ENCODE results near the gene HK1.

Gene HK1

GRCh38 chr10:69338133-69338456 lies 59.8 kb downstream of the HK1 start:
- Histone ChIP-seq H2AFZ (ENCODE audit: low read length) (no peak overlapping the region), H3F3A (ENCODE audit: insufficient read depth, low read length) (no peaks in the 10 kb centered on the region), H3K27me3 (replicated peaks; ENCODE audit: insufficient read depth, low read length) (no peaks in the 10 kb centered on the region), H3K4me1 (ENCODE audit: low read length) (no peaks in the 10 kb centered on the region), H3K9me3 (replicated peaks; ENCODE audit: insufficient read depth, low read length) (no peaks in the 10 kb centered on the region), H3K9me2 (replicated peaks; ENCODE audit: insufficient read depth, low read length) (no peaks in the 10 kb centered on the region), H3K4me2 (ENCODE audit: low read depth, low read length) (no peak overlapping the region), H3K79me2 (ENCODE audit: low read length) (no peaks in the 10 kb centered on the region), H4K20me1 (ENCODE audit: insufficient read depth, low read length) (no peaks in the 10 kb centered on the region), H3K4me3 (ENCODE audit: low read length) (no peak overlapping the region), H3K9ac (ENCODE audit: low read length) (no peak overlapping the region), H3K36me3 (replicated peaks; ENCODE audit: insufficient read depth, low read length) (no peaks in the 10 kb centered on the region), H3K27ac (ENCODE audit: low read length) (no peak overlapping the region)
- TF ChIP-seq EZH2phosphoT487 (IDR thresholded peaks at IDR 0.05; ENCODE audit: low read length) (no peak), EZH2 (optimal IDR thresholded peaks at IDR 0.05; ENCODE audit: low read depth, low read length) (no peak)
- TF ChIP-seq, protein P1, sequence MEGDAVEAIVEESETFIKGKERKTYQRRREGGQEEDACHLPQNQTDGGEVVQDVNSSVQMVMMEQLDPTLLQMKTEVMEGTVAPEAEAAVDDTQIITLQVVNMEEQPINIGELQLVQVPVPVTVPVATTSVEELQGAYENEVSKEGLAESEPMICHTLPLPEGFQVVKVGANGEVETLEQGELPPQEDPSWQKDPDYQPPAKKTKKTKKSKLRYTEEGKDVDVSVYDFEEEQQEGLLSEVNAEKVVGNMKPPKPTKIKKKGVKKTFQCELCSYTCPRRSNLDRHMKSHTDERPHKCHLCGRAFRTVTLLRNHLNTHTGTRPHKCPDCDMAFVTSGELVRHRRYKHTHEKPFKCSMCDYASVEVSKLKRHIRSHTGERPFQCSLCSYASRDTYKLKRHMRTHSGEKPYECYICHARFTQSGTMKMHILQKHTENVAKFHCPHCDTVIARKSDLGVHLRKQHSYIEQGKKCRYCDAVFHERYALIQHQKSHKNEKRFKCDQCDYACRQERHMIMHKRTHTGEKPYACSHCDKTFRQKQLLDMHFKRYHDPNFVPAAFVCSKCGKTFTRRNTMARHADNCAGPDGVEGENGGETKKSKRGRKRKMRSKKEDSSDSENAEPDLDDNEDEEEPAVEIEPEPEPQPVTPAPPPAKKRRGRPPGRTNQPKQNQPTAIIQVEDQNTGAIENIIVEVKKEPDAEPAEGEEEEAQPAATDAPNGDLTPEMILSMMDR (IDR thresholded peaks at IDR 0.05; ENCODE audit: low read length) = no peak
- no peak for DNase-seq

DNA sequence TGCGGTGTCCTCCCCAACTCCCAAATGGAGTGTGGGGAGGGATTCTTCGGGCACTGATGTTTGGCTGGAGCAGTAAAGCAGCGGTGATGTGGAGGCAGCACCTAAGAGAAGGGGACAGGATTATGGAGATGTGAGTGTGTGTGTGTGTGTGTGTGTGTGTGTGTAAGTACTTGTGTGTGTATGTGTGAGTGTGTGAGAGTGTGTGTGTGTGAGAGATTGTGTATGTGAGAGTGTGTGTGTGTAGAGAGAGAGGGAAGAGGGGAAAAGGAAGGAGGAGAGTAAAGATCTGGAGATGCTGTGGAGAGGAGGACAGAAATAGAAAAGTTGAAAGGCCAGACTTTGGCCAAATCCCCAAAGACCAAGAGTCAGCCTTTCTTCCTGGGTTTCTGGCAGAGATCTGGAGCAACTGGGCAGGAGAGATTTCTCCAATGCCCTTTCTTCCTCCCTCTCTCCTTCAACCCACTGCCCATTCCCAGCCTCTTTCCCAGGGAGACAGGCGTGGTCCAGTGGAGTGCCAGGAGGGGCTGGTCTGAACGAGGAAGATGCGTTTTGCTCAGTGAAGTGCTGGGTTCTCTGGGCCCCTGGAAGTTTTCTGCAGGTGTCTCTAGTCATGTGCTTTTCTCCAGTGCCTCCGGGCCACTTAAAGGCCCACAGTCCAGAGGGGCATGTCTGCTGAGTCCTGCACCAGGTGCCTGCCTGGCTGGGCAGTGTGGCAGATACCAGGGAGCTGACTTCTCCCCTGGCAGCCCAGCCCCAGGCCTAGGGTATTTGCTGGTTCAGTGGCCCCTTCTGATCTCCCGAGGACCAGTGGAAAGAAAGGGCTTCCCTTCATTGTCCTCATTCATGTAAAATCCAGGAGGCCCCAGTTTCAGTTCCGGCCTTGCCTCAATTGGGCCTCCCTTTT lies 60.5 kb downstream of the HK1 start:
- Histone ChIP-seq H3K27ac (ENCODE audit: low read length) (no peak overlapping the region), H3K4me1 (ENCODE audit: low read length) (no peaks in the 10 kb centered on the region), H3K9me2 (replicated peaks; ENCODE audit: insufficient read depth, low read length) (no peaks in the 10 kb centered on the region), H3K27me3 (replicated peaks; ENCODE audit: insufficient read depth, low read length) (no peaks in the 10 kb centered on the region), H2AFZ (ENCODE audit: low read length) (no peak overlapping the region), H3F3A (ENCODE audit: insufficient read depth, low read length) (no peaks in the 10 kb centered on the region), H4K20me1 (ENCODE audit: insufficient read depth, low read length) (no peaks in the 10 kb centered on the region), H3K36me3 (replicated peaks; ENCODE audit: insufficient read depth, low read length) (no peaks in the 10 kb centered on the region), H3K4me3 (ENCODE audit: low read length) (no peak overlapping the region), H3K79me2 (ENCODE audit: low read length) (no peaks in the 10 kb centered on the region), H3K4me2 (ENCODE audit: low read depth, low read length) (no peak overlapping the region), H3K9me3 (replicated peaks; ENCODE audit: insufficient read depth, low read length) (no peaks in the 10 kb centered on the region), H3K9ac (ENCODE audit: low read length) (no peak overlapping the region)
- DNase-seq = no peak
- TF ChIP-seq EZH2phosphoT487 (IDR thresholded peaks at IDR 0.05; ENCODE audit: low read length) (no peak), EZH2 (optimal IDR thresholded peaks at IDR 0.05; ENCODE audit: low read depth, low read length) (no peak)
- TF ChIP-seq, protein P1 (IDR thresholded peaks at IDR 0.05; ENCODE audit: low read length) = no peak

- H2AFZ ChIP-seq (ENCODE audit: low read length) = no peak overlapping the region
- H3K9me2 ChIP-seq (replicated peaks; ENCODE audit: insufficient read depth, low read length) = no peaks in the 10 kb centered on the region
- no peaks in the 10 kb centered on the region for H3K36me3 ChIP-seq (replicated peaks; ENCODE audit: insufficient read depth, low read length)
- H3K9me3 ChIP-seq (replicated peaks; ENCODE audit: insufficient read depth, low read length) = no peaks in the 10 kb centered on the region
- H3K79me2 ChIP-seq (ENCODE audit: low read length) = no peaks in the 10 kb centered on the region
- H3K9ac ChIP-seq (ENCODE audit: low read length) = no peak overlapping the region
- H3K4me2 ChIP-seq (ENCODE audit: low read depth, low read length) = no peak overlapping the region
- H3K27me3 ChIP-seq (replicated peaks; ENCODE audit: insufficient read depth, low read length) = no peaks in the 10 kb centered on the region
- H3K4me1 ChIP-seq (ENCODE audit: low read length) = no peaks in the 10 kb centered on the region
- TF ChIP-seq, protein P1 (IDR thresholded peaks at IDR 0.05; ENCODE audit: low read length) = no peak
- no peak for TF ChIP-seq EZH2phosphoT487 (IDR thresholded peaks at IDR 0.05; ENCODE audit: low read length)
- TF ChIP-seq EZH2 (optimal IDR thresholded peaks at IDR 0.05; ENCODE audit: low read depth, low read length) = no peak
- DNase-seq = no peak
- H4K20me1 ChIP-seq (ENCODE audit: insufficient read depth, low read length) = no peaks in the 10 kb centered on the region
- no peaks in the 10 kb centered on the region for H3F3A ChIP-seq (ENCODE audit: insufficient read depth, low read length)
- no peak overlapping the region for H3K4me3 ChIP-seq (ENCODE audit: low read length)
- no peak overlapping the region for H3K27ac ChIP-seq (ENCODE audit: low read length)
These were observed 62.4 kb downstream of the HK1 start for GRCh38 chr10:69340695-69341094.

All from MM.1S (cell line).